Prostate gland (tissue), 2 donors: Measurements from ENCODE around the gene NEK10. TPM values are rescaled to one million over a fixed set of nuclear protein-coding genes. Genes with fewer than 3 reads are reported as not detected.

Experiments used
- DNase-seq: peaks from one replicate; pipeline ENCODE4 v3.0.0-alpha.2; 2019; ENCODE audit warnings: low spot score
- H3K27ac ChIP-seq, 2 donors: fragments of 200-600 bp; sonication (generic); 2 replicates each; pipeline ENCODE4 v1.5.1; 2017 to 2019
- H3K27me3 ChIP-seq: fragments of 200-600 bp; sonication (generic); replicated peaks from 2 replicates; pipeline ENCODE4 v1.5.1; 2019; ENCODE audit not compliant: insufficient read depth
- H3K36me3 ChIP-seq, 2 donors: fragments of 200-600 bp; sonication (generic); 1 replicate in 1 of 2; 2 replicates in 1 of 2; pipeline versions ENCODE4 v1.5.1 to v1.8.1; 2017 to 2019
- H3K4me1 ChIP-seq: fragments of 200-600 bp; sonication (generic); replicated peaks from 2 replicates; pipeline ENCODE4 v1.5.1; 2019
- H3K4me3 ChIP-seq, 2 donors: fragments of 200-600 bp; sonication (generic); 2 replicates each; pipeline ENCODE4 v1.5.1; 2017 to 2019
- H3K9me3 ChIP-seq: fragments of 200-600 bp; sonication (generic); 2 replicates; pipeline ENCODE4 v1.5.1; 2017
- POLR2A ChIP-seq: fragments of 450-650 bp; IDR thresholded peaks from one replicate; pipeline ENCODE4 v1.6.1; 2016; ENCODE audit warnings: antibody characterized with exemption, mild to moderate bottlenecking
- POLR2AphosphoS5 ChIP-seq: sonication (generic); formaldehyde crosslinking; IDR thresholded peaks from one replicate; pipeline ENCODE4 v1.6.1; 2017; ENCODE audit warnings: antibody characterized with exemption
- WGBS: methylation state at CpG from one replicate; pipeline ENCODE4 v1.1.5; 2018; 5-methylcytosine and 5-hydroxymethylcytosine counted together
- intact Hi-C: fragments of 100-400 bp; cut with DNase I; formaldehyde crosslinking; loops from one replicate; pipeline ENCODE4 v1.14.2; 2022
- total RNA-seq, 2 donors: library from RNA; depleted of rRNA; stranded (reverse); fragments of >200 nt; gene quantifications; one replicate each; pipeline ENCODE4 v1.1.0, GENCODE V29; 2016
- TF ChIP-seq, protein P1 (sequence below), 4 experiments: fragments of 200-600 bp in 2 of 4; fragments of 450-650 bp in 2 of 4; sonication (generic) in 2 of 4; IDR thresholded peaks; 1 replicate in 3 of 4; 2 replicates in 1 of 4; pipeline ENCODE4 v1.5.1; 2016 to 2019; ENCODE audit warnings: antibody characterized with exemption in 4 of 4, mild to moderate bottlenecking in 2 of 4, moderate library complexity in 2 of 4

NEK10 gene
- total RNA-seq, 2 donors from 2014 or later, result 8.9 to 9.1 TPM

GRCh38 chr3:27141668-27142067 lies 227.5 kb downstream of the NEK10 start:
- Histone ChIP-seq H3K4me3 (no peak overlapping the region), H3K27me3 (no peaks in the 10 kb centered on the region), H3K27ac (no peak overlapping the region), H3K36me3 (no peaks in the 10 kb centered on the region), H3K4me1 (no peaks in the 10 kb centered on the region), H3K9me3 (no peaks in the 10 kb centered on the region)
- intact Hi-C loops, result no loop called here
- TF ChIP-seq POLR2A (no peak), POLR2AphosphoS5 (no peak)
- TF ChIP-seq, protein P1, sequence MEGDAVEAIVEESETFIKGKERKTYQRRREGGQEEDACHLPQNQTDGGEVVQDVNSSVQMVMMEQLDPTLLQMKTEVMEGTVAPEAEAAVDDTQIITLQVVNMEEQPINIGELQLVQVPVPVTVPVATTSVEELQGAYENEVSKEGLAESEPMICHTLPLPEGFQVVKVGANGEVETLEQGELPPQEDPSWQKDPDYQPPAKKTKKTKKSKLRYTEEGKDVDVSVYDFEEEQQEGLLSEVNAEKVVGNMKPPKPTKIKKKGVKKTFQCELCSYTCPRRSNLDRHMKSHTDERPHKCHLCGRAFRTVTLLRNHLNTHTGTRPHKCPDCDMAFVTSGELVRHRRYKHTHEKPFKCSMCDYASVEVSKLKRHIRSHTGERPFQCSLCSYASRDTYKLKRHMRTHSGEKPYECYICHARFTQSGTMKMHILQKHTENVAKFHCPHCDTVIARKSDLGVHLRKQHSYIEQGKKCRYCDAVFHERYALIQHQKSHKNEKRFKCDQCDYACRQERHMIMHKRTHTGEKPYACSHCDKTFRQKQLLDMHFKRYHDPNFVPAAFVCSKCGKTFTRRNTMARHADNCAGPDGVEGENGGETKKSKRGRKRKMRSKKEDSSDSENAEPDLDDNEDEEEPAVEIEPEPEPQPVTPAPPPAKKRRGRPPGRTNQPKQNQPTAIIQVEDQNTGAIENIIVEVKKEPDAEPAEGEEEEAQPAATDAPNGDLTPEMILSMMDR (IDR thresholded peaks at IDR 0.05), result no peak
- no peak for DNase-seq

DNA sequence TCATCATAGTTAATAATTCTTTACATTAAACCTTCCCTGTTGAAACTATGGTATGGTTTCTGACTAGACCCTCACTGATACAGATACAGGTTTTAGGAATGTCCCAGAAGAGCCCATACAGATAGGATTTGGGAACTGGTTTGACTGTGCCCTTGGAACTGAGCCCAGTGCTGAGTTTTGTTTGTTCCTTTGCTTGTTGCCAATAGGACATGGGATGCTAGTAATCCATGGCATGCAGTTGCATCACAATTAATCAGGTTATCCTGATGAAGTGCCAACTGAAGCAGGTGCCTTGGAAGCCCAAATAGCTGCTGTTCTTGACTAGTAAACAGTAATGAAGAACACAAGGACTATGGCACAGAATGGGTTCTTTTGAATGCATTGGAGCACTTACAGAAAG lies 230.6 kb downstream of the NEK10 start:
- TF ChIP-seq, protein P1 (IDR thresholded peaks at IDR 0.05), result no peak
- TF ChIP-seq POLR2A, result no peak
- no peak for TF ChIP-seq POLR2AphosphoS5
- Histone ChIP-seq H3K27me3 (no peaks in the 10 kb centered on the region), H3K27ac (no peak overlapping the region), H3K36me3 (no peaks in the 10 kb centered on the region), H3K9me3 (no peaks in the 10 kb centered on the region), H3K4me1 (no peaks in the 10 kb centered on the region), H3K4me3 (no peak overlapping the region)
- peak; percentile 12 for DNase-seq
- intact Hi-C loops, result loop anchor here (10.0 kb wide), 1 partner anchor 546 kb away; no protein-coding TSS in a partner anchor

- intact Hi-C loops, result loop anchor here (10.0 kb wide), 1 partner anchor 547 kb away; no protein-coding TSS in a partner anchor
Observed at GRCh38 chr3:27138005-27138404, 231.2 kb downstream of the NEK10 start.

GRCh38 chr3:27134171-27134796 lies 234.9 kb downstream of the NEK10 start:
- TF ChIP-seq, protein P1 (IDR thresholded peaks at IDR 0.05), result peak; percentile 55 to 87 (median 82)
- TF ChIP-seq POLR2A (no peak), POLR2AphosphoS5 (no peak)
- Histone ChIP-seq H3K4me3 (no peak overlapping the region), H3K9me3 (no peaks in the 10 kb centered on the region), H3K4me1 (no peaks in the 10 kb centered on the region), H3K36me3 (no peaks in the 10 kb centered on the region), H3K27me3 (no peaks in the 10 kb centered on the region), H3K27ac (no peak overlapping the region)
- DNase-seq, result peak; percentile 51
- intact Hi-C loops, result loop anchor here (5.0 to 10.0 kb wide), 2 partner anchors 143 to 551 kb away; no protein-coding TSS in a partner anchor
- WGBS, result 41% methylated on average over 2 of the region's 2 CpGs

More at GRCh38 chr3:27138005-27138404, 231.2 kb downstream of the NEK10 start:
- H3K27me3 ChIP-seq, result no peaks in the 10 kb centered on the region
- TF ChIP-seq POLR2AphosphoS5, result no peak
- no peak for TF ChIP-seq POLR2A
- TF ChIP-seq, protein P1 (IDR thresholded peaks at IDR 0.05), result no peak
- H3K4me1 ChIP-seq, result no peaks in the 10 kb centered on the region
- no peak for DNase-seq
- H3K27ac ChIP-seq, result no peak overlapping the region
- WGBS, result 96% methylated on average over 4 of the region's 4 CpGs
- no peak overlapping the region for H3K4me3 ChIP-seq
- no peaks in the 10 kb centered on the region for H3K9me3 ChIP-seq
- H3K36me3 ChIP-seq, result no peaks in the 10 kb centered on the region

DNA sequence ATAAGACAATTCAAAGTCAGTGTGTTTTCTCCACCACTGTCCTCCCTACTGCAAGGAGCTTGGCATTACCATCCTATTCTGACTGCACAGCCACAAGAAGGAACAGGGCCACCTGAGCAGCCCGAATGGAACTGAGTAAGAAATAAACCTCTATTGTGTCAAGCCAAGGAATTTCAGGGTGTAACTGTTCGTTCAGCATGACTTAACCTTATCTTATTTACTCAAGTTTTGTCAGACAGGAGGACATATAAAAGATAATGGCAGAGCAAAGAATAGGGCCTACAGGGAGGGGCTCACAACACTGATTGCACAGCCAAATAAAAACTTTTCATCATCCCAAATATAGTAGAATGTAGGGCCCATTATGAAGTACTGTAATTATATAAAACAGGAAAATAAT lies 236.1 kb downstream of the NEK10 start:
- H3K4me3 ChIP-seq, result no peak overlapping the region
- no peak overlapping the region for H3K27ac ChIP-seq
- TF ChIP-seq POLR2A, result no peak
- TF ChIP-seq, protein P1 (IDR thresholded peaks at IDR 0.05), result no peak
- TF ChIP-seq POLR2AphosphoS5, result no peak
- no peaks in the 10 kb centered on the region for H3K9me3 ChIP-seq
- H3K36me3 ChIP-seq, result no peaks in the 10 kb centered on the region
- DNase-seq, result no peak
- H3K27me3 ChIP-seq, result no peaks in the 10 kb centered on the region
- WGBS, result 42% methylated on average over 2 of the region's 2 CpGs
- no peaks in the 10 kb centered on the region for H3K4me1 ChIP-seq
- intact Hi-C loops, result loop anchor here (5.0 to 10.0 kb wide), 2 partner anchors 144 to 552 kb away; no protein-coding TSS in a partner anchor
